COR-L47 (cell line): ENCODE results near the gene CACNA1G.

Source experiments
- DNase-seq: peaks from one replicate; lab custom pipeline; 2025; lab: John Stamatoyannopoulos, UW

Gene CACNA1G

DNA sequence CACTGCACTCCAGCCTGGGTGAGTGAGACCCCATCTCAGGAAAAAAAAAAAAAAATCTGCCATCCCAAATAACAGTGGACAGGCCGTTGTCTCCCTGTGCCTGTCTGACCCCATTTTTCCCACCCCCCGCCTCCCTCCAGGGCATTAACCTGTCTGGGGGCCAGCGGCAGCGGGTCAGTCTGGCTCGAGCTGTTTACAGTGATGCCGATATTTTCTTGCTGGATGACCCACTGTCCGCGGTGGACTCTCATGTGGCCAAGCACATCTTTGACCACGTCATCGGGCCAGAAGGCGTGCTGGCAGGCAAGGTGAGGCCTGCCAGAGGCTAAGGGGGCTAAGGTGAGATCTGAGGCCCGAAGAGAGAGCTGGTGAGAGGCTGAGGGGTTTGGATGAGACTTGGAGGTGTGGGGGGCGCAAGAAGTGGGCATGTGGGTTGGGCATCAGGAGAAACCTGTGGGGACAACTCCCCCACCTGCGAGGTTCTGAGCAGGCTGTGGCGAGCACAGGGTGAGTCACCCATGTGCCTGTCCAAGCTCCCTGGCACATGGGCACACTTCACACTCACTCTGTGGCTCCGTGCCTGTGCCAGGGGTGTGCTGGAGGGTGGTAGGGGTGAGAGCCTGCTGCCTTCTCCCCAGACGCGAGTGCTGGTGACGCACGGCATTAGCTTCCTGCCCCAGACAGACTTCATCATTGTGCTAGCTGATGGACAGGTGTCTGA is 112.5 kb downstream of the CACNA1G start:
- no peak for DNase-seq

DNA sequence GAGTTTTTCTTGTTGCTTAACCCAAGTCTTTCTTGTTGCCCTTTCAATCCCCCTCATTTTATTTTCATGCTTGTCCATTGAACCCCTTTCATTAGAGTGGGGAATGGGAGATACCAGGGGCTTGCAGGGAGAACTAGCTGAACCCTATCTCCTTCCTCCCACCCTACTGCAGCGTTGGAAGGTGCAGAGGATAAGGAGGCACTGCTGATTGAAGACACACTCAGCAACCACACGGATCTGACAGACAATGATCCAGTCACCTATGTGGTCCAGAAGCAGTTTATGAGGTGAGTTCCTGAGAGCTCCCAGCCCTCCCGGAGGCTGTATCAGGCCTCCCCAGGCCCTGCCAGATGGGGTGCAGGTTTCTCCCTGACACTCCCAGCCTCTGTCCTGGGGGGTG is 114.7 kb downstream of the CACNA1G start:
- no peak for DNase-seq

DNA sequence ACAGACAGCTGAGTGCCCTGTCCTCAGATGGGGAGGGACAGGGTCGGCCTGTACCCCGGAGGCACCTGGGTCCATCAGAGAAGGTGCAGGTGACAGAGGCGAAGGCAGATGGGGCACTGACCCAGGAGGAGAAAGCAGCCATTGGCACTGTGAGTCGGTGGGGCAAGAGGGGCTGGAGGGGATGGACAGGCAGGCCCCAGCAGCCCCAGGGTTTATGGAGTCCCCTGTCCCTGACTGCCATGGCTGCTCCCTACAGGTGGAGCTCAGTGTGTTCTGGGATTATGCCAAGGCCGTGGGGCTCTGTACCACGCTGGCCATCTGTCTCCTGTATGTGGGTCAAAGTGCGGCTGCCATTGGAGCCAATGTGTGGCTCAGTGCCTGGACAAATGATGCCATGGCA is 115.1 kb downstream of the CACNA1G start:
- DNase-seq = no peak

DNA sequence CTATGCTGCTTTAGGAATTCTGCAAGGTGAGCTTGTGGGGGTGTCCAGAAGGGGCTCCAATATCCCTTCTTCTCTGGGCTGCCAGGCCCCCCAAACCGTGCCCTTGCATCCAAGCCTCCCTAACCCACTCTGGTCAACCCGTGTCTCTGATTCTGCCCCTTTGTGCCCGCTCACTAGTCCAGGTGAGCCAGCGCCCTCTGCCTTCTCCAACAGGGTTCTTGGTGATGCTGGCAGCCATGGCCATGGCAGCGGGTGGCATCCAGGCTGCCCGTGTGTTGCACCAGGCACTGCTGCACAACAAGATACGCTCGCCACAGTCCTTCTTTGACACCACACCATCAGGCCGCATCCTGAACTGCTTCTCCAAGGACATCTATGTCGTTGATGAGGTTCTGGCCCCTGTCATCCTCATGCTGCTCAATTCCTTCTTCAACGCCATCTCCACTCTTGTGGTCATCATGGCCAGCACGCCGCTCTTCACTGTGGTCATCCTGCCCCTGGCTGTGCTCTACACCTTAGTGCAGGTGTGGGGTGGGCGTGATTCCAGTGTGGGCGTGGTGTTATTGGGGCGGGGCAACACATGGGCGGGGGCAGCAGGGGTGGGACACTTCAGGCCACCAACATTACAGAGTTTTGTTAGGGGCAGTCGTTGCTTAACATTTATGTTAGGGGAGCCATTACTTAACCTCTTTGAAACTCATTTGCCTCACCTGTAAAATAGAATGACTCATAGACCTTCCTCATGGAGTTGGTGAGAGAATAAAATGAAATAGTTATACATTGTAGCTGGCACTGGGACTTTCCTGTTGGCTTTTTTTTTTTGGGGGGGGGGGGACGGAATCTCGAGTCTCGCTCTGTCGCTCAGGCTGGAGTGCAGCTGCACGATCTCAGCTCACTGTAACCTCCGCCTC is 115.8 kb downstream of the CACNA1G start:
- DNase-seq = no peak
